Articular chondrocyte of knee joint (primary cell): ENCODE data around the gene HDGFL1. TPM values are rescaled to one million over a fixed set of nuclear protein-coding genes. Genes with fewer than 3 reads are reported as not detected.

Source experiments
- total RNA-seq: library from RNA; depleted of rRNA; stranded (reverse); fragments of >200 nt; gene quantifications from 2 replicates; pipeline ENCODE4 v1.2.3, GENCODE V29; 2012

HDGFL1 gene
- total RNA-seq, result not detected in 2 replicates

DNA sequence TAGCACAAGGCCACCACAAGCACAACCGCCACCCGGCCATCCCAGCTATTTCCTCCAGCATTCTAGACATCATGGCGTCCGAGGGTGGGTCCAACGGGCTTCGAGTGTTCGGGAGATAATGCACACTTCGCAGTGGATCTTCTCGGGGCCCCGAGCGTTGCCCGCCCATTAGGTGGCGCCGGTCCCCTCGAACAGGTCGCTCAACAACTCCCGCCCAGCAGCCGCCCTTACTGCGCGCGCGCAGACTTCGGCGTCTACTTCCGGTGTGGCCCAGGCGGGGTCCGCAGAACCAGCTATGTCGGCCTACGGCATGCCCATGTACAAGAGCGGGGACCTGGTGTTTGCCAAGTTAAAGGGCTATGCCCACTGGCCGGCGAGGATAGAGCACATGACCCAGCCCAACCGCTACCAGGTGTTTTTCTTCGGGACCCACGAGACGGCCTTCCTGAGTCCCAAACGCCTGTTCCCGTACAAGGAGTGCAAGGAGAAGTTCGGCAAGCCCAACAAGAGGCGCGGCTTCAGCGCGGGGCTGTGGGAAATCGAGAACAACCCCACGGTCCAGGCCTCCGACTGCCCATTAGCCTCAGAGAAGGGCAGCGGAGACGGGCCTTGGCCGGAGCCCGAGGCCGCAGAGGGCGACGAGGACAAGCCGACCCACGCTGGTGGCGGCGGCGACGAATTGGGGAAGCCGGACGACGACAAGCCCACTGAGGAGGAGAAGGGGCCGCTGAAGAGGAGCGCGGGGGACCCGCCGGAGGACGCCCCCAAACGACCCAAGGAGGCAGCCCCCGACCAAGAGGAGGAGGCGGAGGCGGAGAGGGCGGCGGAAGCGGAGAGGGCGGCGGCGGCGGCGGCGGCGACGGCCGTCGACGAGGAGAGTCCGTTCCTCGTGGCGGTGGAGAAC is at the start of gene HDGFL1:
HDGFL1 (plus strand) TSS at position 286 of the 904 bp plus-strand sequence; CDS start at position 296, 10 bp downstream.

